ENCODE results near the gene RNPS1.

GRCh38 chr16:2228161-2228824 lies 39.6 kb downstream of the RNPS1 start:
- TF ChIP-seq CTCF (IDR thresholded peaks at IDR 0.05) (no peak), POLR2A (IDR thresholded peaks at IDR 0.05) (no peak)

All from adrenal gland (tissue), 5 donors.